GM12878 (cell line): ENCODE measurements around the gene ZNF467. TPM values are rescaled to one million over a fixed set of nuclear protein-coding genes. Genes with fewer than 3 reads are reported as not detected.

ENCODE experiments used
- ATAC-seq: fragments of 200-7000 bp; cut with Tn5 transposase; 3 replicates; pipeline ENCODE4 v1.9.1; 2020; ENCODE audit warnings: mild to moderate bottlenecking, moderate library complexity
- BruUV-seq: library from RNA; stranded (reverse); fragments of 400-500 nt; replicated peaks from 2 replicates; lab custom pipeline; 2021; lab: Mats Ljungman, UMichigan
- CTCF ChIA-PET: fragments of 300-600 bp; sonication (Branson Sonifier 250); formaldehyde crosslinking; extraction: SDS; loops from one replicate; lab custom pipeline; 2021; ENCODE audit warnings: inconsistent platforms; lab: Yijun Ruan, JAX
- POLR2A ChIA-PET: fragments of 350-600 bp; formaldehyde crosslinking; extraction: SDS; loops from one replicate; lab custom pipeline; 2021; ENCODE audit warnings: inconsistent platforms; lab: Charles Lee
- RAD21 ChIA-PET: fragments of 300-600 bp; sonication (Branson Sonifier 250); formaldehyde crosslinking; loops from one replicate; lab custom pipeline; 2023; ENCODE audit warnings: antibody characterized with exemption; ENCODE audit not compliant: unreplicated experiment; lab: Charles Lee
- SMC1A ChIA-PET: fragments of 300-600 bp; sonication (Branson Sonifier 250); formaldehyde crosslinking; loops from one replicate; lab custom pipeline; 2023; ENCODE audit not compliant: unreplicated experiment, uncharacterized antibody; lab: Charles Lee
- DNase-seq: peaks from one replicate; pipeline ENCODE4 v3.0.0-alpha.2; 2011; ENCODE audit warnings: low read depth, low spot score
- FAIRE-seq: peaks from 3 replicates; lab custom pipeline; 2011; peaks lifted over from hg19 to GRCh38; lab: Jason Lieb, UNC
- H2AFZ ChIP-seq: 2 replicates; pipeline ENCODE4 v1.6.0; 2011; ENCODE audit warnings: low read depth, low read length, control low read depth; ENCODE audit not compliant: control insufficient read depth
- H3K27ac ChIP-seq: 2 replicates; pipeline ENCODE4 v1.5.1; 2011; ENCODE audit warnings: control low read depth; ENCODE audit not compliant: control insufficient read depth, insufficient read depth
- H3K27me3 ChIP-seq, 2 experiments: replicated peaks in 1 of 2; 2 replicates each; pipeline versions ENCODE4 v1.6.0 to v1.6.1; 2011; ENCODE audit warnings: low read length in 1 of 2; ENCODE audit not compliant: control insufficient read depth in 2 of 2, insufficient read depth in 2 of 2
- H3K36me3 ChIP-seq, 2 experiments: 2 replicates each; pipeline ENCODE4 v1.5.1; 2011; ENCODE audit warnings: low read length in 1 of 2; ENCODE audit not compliant: control insufficient read depth in 2 of 2, insufficient read depth in 2 of 2
- H3K4me1 ChIP-seq: 2 replicates; pipeline ENCODE4 v1.6.1; 2011; ENCODE audit warnings: mild to moderate bottlenecking, low read length, moderate library complexity, mixed read lengths; ENCODE audit not compliant: control insufficient read depth, insufficient read depth
- H3K4me2 ChIP-seq: 2 replicates; pipeline ENCODE4 v1.6.0; 2011; ENCODE audit warnings: control low read depth; ENCODE audit not compliant: control insufficient read depth, insufficient read depth
- H3K4me3 ChIP-seq: fragments of 200-600 bp; sonication (generic); 2 replicates; pipeline ENCODE4 v1.5.1; 2016
- H3K79me2 ChIP-seq: 2 replicates; pipeline ENCODE4 v1.6.0; 2011; ENCODE audit warnings: low read length; ENCODE audit not compliant: control insufficient read depth, insufficient read depth
- H3K9ac ChIP-seq: 2 replicates; pipeline ENCODE4 v1.8.0; 2011; ENCODE audit warnings: low read length, control low read depth, mixed read lengths; ENCODE audit not compliant: control insufficient read depth, insufficient read depth
- H3K9me3 ChIP-seq: replicated peaks from 3 replicates; pipeline ENCODE4 v1.5.1; 2011; ENCODE audit warnings: mild to moderate bottlenecking, low read length; ENCODE audit not compliant: control insufficient read depth, insufficient read depth
- H4K20me1 ChIP-seq: 2 replicates; pipeline ENCODE4 v1.6.0; 2011; ENCODE audit not compliant: control insufficient read depth, insufficient read depth
- BRCA1 ChIP-seq: IDR thresholded peaks from 2 replicates; pipeline ENCODE4 v1.6.1; 2011; ENCODE audit warnings: low read depth, low read length, improper control_type of control experiment
- DPF2 ChIP-seq: fragments of 450-650 bp; IDR thresholded peaks from 2 replicates; pipeline ENCODE4 v1.6.1; 2017; ENCODE audit warnings: mild to moderate bottlenecking
- GATAD2B ChIP-seq: fragments of 450-650 bp; conservative IDR thresholded peaks from 2 replicates; pipeline ENCODE4 v1.6.1; 2017; ENCODE audit warnings: low read depth, mild to moderate bottlenecking, moderate library complexity
- KDM1A ChIP-seq: fragments of 200-600 bp; sonication (generic); IDR thresholded peaks from 2 replicates; pipeline ENCODE4 v1.6.1; 2016; ENCODE audit warnings: borderline replicate concordance
- KLF5 ChIP-seq: fragments of 450-650 bp; IDR thresholded peaks from 2 replicates; pipeline ENCODE4 v1.6.1; 2014; ENCODE audit warnings: mild to moderate bottlenecking; ENCODE audit not compliant: partially characterized antibody
- MXI1 ChIP-seq: fragments of 150-350 bp; IDR thresholded peaks from 2 replicates; pipeline ENCODE4 v1.6.1; 2011; ENCODE audit warnings: low read depth, mild to moderate bottlenecking, inconsistent platforms, low read length, improper control_type of control experiment
- PAX8 ChIP-seq: fragments of 450-650 bp; IDR thresholded peaks from 2 replicates; pipeline ENCODE4 v1.6.1; 2017; ENCODE audit warnings: mild to moderate bottlenecking, moderate library complexity
- RBBP5 ChIP-seq: fragments of 200-600 bp; sonication (generic); conservative IDR thresholded peaks from 2 replicates; pipeline ENCODE4 v1.6.1; 2016
- RUNX3 ChIP-seq: IDR thresholded peaks from 2 replicates; pipeline ENCODE4 v1.6.1; 2012; ENCODE audit warnings: low read length, inconsistent platforms
- SMAD5 ChIP-seq: IDR thresholded peaks from 2 replicates; pipeline ENCODE4 v1.6.1; 2016; ENCODE audit warnings: antibody characterized with exemption, low read depth
- TCF12 ChIP-seq: IDR thresholded peaks from 2 replicates; pipeline ENCODE4 v1.6.1; 2011; ENCODE audit warnings: low read depth, mild to moderate bottlenecking, low read length
- TCF3 ChIP-seq: IDR thresholded peaks from 2 replicates; pipeline ENCODE4 v1.6.1; 2012; ENCODE audit warnings: low read depth, mild to moderate bottlenecking, low read length, borderline replicate concordance; ENCODE audit not compliant: insufficient read depth
- ZBED1 ChIP-seq: IDR thresholded peaks from 2 replicates; pipeline ENCODE4 v1.6.1; 2016; ENCODE audit warnings: borderline replicate concordance
- ZNF24 ChIP-seq: fragments of 450-650 bp; IDR thresholded peaks from 2 replicates; pipeline ENCODE4 v1.6.1; 2017; ENCODE audit warnings: antibody characterized with exemption, mild to moderate bottlenecking
- ZSCAN29 ChIP-seq: fragments of 450-650 bp; IDR thresholded peaks from 2 replicates; pipeline ENCODE4 v1.6.1; 2017; ENCODE audit warnings: mild to moderate bottlenecking, moderate library complexity
- WGBS: methylation state at CpG from one replicate; pipeline ENCODE4 v1.1.6; 2016; ENCODE audit warnings: low lambda C conversion rate; ENCODE audit not compliant: insufficient replicate concordance, insufficient coverage; ENCODE audit errors: missing lambda C conversion rate; 5-methylcytosine and 5-hydroxymethylcytosine counted together
- in situ Hi-C: fragments of 300-500 bp; cut with MboI; formaldehyde crosslinking; loops from 9 replicates; pipeline ENCODE4 v1.14.3; 2018; ENCODE audit warnings: mixed read lengths
- intact Hi-C: fragments of 100-400 bp; cut with micrococcal nuclease; formaldehyde crosslinking; loops from one replicate; pipeline ENCODE4 v1.14.2; 2022; ENCODE audit not compliant: unreplicated experiment
- polyA plus RNA-seq, 11 experiments: library from polyadenylated mRNA; depleted of rRNA in 4 of 11; unstranded in 6 of 11; stranded (reverse) in 5 of 11; fragments of >200 nt; fragmentation: Nextera tagmentation in 4 of 11; fragmentation: Illumina TruSeq in 1 of 11; extraction: Ambion mirVana in 4 of 11; extraction: Trizol in 1 of 11; gene quantifications; 1 replicate in 1 of 11; 2 replicates in 10 of 11; pipeline versions ENCODE4 v1.2.1 to v1.2.3, GENCODE V29; 2011 to 2016; ENCODE audit warnings: inconsistent platforms in 2 of 11, missing spikeins in 2 of 11, low read depth in 1 of 11
- total RNA-seq, 4 experiments: library from RNA; depleted of rRNA in 3 of 4; stranded (reverse); fragments of >200 nt in 3 of 4; fragmentation: Illumina TruSeq in 1 of 4; extraction: Trizol in 1 of 4; gene quantifications; 2 replicates each; pipeline versions ENCODE4 v1.2.1 to v1.2.3, GENCODE V29; 2013 to 2021
- TF ChIP-seq, protein P1 (sequence below): fragments of 450-650 bp; IDR thresholded peaks from 2 replicates; pipeline ENCODE4 v1.6.1; 2017; ENCODE audit warnings: mild to moderate bottlenecking
- TF ChIP-seq, protein P2 (sequence below): IDR thresholded peaks from 2 replicates; pipeline ENCODE4 v1.6.1; 2012; ENCODE audit warnings: improper control_type of control experiment, low read depth, low read length; ENCODE audit not compliant: insufficient replicate concordance
- TF ChIP-seq, protein P3 (sequence below): fragments of 450-650 bp; IDR thresholded peaks from 2 replicates; pipeline ENCODE4 v1.6.1; 2017; ENCODE audit warnings: low read depth, mild to moderate bottlenecking, moderate library complexity

The ZNF467 gene
- total and polyA plus RNA-seq, 10 of the 15 experiments (the other 5 are each of a cell fraction or from before 2014, with no cell fraction given): not detected

DNA sequence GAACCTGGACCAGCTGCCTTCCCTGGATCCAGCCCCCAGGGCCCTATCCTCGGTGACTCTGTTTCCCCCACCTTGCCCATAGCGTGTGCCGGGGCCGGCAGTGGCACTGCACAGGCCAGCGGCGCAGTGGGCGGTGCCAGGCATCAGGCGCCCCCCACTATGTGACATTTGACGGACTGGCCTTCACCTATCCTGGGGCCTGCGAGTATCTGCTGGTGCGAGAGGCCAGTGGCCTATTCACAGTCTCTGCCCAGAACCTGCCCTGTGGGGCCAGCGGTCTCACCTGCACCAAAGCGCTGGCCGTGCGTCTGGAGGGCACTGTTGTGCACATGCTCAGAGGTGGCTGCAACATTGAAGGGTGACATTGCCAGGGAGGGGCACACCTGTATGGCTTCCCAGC, 12.0 kb upstream of the ZNF467 start:
- peaks cover 0 to 1% of the 10 kb centered on the region in 2 experiments; a peak in 1 of 4 replicates for H3K27me3 ChIP-seq
- H3K4me1 ChIP-seq: no peaks in the 10 kb centered on the region; the same call in 1 of the 2 replicates
- no TSS peak for BruUV-seq
- H3K4me3 ChIP-seq: no peak overlapping the region
- ATAC-seq: no peak
- no peaks in the 10 kb centered on the region for H3K9me3 ChIP-seq
- ChIA-PET RAD21 (no interaction called here), CTCF (no interaction called here), SMC1A (no interaction called here), POLR2A (no interaction called here)
- no peak for TF ChIP-seq ZBED1
- TF ChIP-seq RUNX3: no peak
- no peak for TF ChIP-seq KLF5
- no peak for TF ChIP-seq TCF3
- TF ChIP-seq, protein P1, sequence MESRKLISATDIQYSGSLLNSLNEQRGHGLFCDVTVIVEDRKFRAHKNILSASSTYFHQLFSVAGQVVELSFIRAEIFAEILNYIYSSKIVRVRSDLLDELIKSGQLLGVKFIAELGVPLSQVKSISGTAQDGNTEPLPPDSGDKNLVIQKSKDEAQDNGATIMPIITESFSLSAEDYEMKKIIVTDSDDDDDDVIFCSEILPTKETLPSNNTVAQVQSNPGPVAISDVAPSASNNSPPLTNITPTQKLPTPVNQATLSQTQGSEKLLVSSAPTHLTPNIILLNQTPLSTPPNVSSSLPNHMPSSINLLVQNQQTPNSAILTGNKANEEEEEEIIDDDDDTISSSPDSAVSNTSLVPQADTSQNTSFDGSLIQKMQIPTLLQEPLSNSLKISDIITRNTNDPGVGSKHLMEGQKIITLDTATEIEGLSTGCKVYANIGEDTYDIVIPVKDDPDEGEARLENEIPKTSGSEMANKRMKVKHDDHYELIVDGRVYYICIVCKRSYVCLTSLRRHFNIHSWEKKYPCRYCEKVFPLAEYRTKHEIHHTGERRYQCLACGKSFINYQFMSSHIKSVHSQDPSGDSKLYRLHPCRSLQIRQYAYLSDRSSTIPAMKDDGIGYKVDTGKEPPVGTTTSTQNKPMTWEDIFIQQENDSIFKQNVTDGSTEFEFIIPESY: no peak
- no peak for TF ChIP-seq KDM1A
- no peak for TF ChIP-seq SMAD5
- no peak for TF ChIP-seq GATAD2B
- TF ChIP-seq BRCA1: no peak
- no peak for TF ChIP-seq TCF12
- TF ChIP-seq DPF2: no peak
- TF ChIP-seq ZSCAN29: no peak
- TF ChIP-seq PAX8: no peak
- TF ChIP-seq, protein P2, sequence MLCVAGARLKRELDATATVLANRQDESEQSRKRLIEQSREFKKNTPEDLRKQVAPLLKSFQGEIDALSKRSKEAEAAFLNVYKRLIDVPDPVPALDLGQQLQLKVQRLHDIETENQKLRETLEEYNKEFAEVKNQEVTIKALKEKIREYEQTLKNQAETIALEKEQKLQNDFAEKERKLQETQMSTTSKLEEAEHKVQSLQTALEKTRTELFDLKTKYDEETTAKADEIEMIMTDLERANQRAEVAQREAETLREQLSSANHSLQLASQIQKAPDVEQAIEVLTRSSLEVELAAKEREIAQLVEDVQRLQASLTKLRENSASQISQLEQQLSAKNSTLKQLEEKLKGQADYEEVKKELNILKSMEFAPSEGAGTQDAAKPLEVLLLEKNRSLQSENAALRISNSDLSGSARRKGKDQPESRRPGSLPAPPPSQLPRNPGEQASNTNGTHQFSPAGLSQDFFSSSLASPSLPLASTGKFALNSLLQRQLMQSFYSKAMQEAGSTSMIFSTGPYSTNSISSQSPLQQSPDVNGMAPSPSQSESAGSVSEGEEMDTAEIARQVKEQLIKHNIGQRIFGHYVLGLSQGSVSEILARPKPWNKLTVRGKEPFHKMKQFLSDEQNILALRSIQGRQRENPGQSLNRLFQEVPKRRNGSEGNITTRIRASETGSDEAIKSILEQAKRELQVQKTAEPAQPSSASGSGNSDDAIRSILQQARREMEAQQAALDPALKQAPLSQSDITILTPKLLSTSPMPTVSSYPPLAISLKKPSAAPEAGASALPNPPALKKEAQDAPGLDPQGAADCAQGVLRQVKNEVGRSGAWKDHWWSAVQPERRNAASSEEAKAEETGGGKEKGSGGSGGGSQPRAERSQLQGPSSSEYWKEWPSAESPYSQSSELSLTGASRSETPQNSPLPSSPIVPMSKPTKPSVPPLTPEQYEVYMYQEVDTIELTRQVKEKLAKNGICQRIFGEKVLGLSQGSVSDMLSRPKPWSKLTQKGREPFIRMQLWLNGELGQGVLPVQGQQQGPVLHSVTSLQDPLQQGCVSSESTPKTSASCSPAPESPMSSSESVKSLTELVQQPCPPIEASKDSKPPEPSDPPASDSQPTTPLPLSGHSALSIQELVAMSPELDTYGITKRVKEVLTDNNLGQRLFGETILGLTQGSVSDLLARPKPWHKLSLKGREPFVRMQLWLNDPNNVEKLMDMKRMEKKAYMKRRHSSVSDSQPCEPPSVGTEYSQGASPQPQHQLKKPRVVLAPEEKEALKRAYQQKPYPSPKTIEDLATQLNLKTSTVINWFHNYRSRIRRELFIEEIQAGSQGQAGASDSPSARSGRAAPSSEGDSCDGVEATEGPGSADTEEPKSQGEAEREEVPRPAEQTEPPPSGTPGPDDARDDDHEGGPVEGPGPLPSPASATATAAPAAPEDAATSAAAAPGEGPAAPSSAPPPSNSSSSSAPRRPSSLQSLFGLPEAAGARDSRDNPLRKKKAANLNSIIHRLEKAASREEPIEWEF: no peak
- TF ChIP-seq MXI1: no peak
- TF ChIP-seq ZNF24: no peak
- no peak for TF ChIP-seq RBBP5
- TF ChIP-seq, protein P3, sequence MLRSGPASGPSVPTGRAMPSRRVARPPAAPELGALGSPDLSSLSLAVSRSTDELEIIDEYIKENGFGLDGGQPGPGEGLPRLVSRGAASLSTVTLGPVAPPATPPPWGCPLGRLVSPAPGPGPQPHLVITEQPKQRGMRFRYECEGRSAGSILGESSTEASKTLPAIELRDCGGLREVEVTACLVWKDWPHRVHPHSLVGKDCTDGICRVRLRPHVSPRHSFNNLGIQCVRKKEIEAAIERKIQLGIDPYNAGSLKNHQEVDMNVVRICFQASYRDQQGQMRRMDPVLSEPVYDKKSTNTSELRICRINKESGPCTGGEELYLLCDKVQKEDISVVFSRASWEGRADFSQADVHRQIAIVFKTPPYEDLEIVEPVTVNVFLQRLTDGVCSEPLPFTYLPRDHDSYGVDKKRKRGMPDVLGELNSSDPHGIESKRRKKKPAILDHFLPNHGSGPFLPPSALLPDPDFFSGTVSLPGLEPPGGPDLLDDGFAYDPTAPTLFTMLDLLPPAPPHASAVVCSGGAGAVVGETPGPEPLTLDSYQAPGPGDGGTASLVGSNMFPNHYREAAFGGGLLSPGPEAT: no peak
- no peak for FAIRE-seq
- H3K4me2 ChIP-seq: no peak overlapping the region
- WGBS: 57% methylated on average over 15 of the region's 15 CpGs
- in situ Hi-C loops: no loop called here
- no peaks in the 10 kb centered on the region for H3K36me3 ChIP-seq
- no peak for DNase-seq
- no peak overlapping the region for H3K27ac ChIP-seq
- intact Hi-C loops: no loop called here
- no peak overlapping the region for H2AFZ ChIP-seq
- H3K9ac ChIP-seq: no peak overlapping the region
- H4K20me1 ChIP-seq: no peaks in the 10 kb centered on the region
- no peaks in the 10 kb centered on the region for H3K79me2 ChIP-seq
